HG03442 (cell line): Measurements from ENCODE around the gene GCLC.

Source experiments
- ATAC-seq: cut with Tn5 transposase; IDR thresholded peaks from one replicate; pipeline ENCODE4 v1.9.1; 2021; ENCODE audit warnings: mild to moderate bottlenecking, moderate library complexity; ENCODE audit not compliant: unreplicated experiment

Gene GCLC

DNA sequence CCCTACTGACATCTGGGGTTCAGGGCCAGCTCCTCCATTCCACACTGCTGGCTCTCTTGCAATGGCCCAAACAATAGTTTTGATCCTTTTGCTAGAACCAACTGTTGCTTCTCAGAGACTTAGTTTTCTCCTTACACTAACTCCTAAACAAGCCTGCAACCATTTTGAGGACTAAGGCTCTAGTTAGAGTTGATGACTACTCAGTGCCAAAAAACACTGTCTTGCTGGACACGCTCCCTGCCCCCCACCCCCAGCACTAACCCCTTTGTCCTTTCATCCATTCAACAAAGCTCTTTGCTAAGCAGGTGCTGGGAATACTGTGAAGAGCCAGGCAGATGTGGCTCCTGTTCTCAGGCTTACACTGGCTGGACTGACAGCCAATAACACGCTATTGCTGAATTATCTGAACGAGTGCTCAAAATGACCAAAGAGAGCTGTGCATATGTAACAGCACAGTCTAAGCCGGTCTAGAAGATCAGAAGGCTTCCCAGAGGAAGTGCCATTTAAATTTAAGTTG, 17.6 kb downstream of the GCLC start:
- ATAC-seq: no peak

DNA sequence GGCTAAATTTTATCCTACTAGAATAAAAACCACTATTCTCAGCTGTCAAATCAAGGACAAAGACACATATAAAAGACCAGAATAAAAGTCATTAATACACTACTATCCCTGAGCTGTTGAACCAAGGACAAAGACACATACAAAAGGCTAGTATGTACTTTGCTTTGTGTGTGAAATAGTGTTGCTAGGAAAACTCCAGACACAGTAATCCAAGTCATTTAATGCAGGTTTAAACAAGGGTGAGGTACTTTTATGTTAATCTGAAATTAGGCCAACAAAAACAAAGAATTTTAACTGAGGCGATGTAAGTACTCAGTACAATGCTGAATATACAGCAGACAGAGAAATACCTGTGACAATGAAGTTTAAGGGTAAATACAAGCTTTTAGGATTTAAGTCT, 18.9 kb downstream of the GCLC start:
- no peak for ATAC-seq

DNA sequence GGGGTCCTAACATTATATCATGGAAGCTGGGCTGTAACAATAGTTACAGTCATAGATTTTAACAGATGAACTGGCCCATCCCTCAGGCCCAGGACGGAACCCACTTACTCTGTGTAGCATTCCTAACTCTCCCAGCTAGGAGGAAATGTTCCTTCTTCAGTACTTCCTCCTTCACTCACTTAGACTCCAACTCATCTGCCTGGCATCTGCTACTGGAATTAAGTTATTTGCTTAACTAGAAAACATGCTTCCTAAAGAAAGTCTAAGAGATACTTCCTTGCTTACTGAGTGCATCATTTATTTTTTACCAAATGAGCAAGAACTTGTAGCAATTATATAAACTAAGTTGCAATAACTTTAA, 20.5 kb downstream of the GCLC start:
- no peak for ATAC-seq

DNA sequence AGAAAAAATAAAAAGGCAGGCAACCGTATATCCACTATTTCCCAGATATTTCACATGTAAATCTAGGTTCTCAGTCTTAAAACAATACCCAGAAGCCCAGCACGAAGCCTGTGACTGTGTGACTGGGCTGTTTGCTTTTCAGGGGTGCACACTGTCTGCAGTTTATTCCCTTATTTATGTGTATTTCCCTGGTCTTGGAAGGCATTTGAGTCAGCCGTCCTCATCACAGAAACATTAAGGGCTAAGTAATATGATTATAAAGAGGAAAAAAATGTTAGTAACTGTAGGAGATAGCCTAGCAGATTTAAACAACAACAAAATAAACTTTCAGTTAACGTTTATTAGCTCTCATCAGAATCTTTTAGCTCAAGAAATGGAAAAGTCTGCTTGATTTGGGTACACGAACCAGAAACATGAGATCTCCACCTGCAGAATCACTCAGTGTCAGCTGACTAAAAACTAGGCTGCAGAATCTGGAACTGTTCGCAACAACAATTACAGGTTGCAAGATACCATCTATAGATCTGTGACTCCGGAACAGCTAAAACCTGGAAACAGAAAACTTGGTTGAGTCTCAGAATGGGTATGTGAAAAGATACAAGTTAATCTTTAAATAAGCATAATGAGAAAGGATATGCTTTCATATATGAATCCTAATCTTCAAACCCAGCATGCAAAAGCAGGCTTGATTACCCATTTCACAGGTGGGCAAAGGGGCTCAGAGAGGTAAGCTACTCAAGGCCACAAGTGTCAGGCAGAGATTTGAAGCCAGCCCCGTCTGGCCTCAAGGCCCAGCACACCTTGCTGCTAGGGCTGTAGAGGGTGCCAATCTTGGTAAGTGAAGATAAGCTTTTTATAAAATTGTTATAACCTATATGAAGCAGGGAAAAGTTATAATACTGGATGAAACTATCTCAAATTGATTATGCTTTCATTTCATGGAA, 21.1 kb downstream of the GCLC start:
- no peak for ATAC-seq

DNA sequence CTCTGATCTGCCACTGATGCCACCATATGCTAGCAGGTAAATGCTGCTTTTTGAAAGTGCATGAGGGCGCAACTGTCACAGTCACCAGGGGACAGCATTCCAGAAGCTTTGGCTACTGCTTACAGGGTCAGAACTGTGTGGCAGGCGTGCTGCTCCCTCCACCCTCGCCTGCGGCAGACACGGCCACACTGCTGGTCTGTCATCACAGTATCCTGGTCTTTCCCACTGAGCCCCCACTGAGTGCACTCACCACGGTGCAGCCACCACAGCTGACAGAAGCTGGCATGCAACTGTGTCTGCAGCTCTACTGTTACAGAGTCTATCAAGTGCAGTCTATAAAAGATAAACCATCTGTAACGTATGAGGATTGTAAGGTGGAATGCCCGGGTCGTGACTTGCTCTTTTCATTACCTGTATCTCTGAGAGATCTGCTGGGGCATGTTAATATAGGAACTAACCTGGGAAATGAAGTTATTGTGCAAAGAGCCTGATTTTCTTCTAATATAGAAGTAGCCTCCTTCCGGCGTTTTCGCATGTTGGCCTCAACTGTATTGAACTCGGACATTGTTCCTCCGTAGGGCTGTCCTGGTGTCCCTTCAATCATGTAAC, 24.5 kb downstream of the GCLC start:
- ATAC-seq: no peak

DNA sequence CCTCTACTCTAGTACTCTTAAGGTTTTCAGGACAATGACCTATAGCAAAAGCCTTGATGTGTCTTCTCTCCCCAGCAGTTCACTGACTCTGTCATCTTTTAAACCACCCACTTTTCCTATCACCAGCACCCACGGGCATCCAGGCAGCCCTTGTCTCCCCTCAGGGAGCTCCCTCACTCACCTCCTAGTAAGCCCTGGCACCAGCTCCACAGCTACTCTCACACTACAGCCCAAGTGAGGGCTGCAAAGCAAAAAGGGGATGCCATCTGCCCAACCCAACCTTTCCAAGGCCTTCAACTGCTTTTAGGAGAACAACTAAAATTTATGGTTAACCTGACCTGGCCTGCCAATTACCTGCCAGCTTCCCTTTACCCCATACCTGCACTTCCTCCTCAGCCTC, 26.0 kb downstream of the GCLC start:
- ATAC-seq: no peak

DNA sequence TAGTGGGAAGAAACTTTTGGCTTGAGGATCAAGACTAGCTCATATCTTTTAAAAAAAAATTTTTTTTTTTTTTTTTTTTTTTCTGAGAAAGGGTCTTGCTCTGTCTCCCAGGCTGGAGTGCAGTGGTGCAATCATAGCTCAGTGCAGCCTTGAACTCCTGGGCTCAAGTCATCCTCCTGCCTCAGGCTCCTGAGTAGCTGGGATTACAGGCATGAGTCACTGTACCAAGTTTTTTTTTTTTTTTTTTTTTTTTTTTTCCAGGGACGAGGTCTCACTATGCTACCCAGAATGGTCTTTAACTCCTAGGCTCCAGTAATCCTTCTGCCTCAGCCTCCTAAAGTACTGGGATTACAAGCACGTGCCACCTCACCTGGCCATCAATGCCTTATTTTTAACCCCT, 27.9 kb downstream of the GCLC start:
- ATAC-seq: no peak

DNA sequence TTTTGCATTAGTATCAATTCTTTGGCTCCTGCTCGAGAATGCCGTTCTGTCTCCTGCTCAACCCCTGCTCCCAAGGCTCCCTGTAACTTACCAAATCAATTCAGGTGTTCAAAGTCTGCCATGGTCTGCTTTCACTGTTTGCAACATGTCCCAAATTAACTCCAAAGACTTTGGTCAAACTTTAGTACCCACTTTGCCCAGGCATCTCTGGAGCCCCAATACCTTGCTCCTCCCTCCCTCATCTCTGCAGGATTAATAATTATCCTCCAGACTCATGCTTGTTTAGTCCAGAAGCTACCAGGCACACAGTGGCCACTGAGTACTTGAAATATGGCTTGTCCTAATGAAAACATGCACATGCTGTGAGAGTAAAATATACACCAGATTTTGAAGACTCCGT, 30.2 kb downstream of the GCLC start:
- ATAC-seq: no peak

DNA sequence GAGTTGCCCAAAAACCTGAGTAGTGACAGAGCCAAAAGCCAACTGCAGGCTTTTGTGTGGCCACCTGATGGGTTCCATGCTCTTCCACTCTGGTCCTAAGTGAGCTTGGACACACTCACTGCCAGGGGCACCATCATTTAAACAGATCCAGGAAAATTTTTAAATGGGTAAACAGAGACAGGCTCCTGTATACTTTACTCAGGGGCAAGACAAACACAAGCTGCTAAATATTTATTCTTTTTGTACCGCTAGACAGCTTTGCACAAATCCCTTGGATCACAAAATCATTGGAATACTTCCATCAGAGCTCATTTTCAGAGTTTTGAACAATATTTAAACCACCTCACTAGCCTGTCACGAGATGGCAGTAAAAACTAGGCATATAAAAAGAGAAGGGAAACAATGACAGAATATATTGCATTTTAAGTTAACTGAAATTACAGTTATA, 31.4 kb downstream of the GCLC start:
- no peak for ATAC-seq

DNA sequence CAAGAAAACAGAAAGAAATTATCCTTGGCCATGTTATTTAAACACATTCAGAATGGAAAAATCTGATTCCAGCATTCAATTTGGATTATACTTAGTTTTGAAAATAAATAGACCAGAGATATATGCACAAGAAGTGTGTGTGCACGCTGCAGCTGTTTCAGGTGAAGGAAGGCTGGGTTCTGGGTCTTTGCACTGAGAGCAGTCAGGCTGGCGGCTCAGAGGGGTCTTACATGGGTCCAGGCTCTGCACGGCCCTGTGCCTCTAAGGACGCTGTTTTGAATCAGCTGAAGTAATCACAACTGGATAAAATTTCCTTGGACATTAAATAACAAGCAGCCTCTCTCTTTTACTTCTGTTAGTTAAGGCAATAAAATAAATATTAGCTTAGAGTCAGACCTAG, 31.8 kb downstream of the GCLC start:
- ATAC-seq: no peak

DNA sequence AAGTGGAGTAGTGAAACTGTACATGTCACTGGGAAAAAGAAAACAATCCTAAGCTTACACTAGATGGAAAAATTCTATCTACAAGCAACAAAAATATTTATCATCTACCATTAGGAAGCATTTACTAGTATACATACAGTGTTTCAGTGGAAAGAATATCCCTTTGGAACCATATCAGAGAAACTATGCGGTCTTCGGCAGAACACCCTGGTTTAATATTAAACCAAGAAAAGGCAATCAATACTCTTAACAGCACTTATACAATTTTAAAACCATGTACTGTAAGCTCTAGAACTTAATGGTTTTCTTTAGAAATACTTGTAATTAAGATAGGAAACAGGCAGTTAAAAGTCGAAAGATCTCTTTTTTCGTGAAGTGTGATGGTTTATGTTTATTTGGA, 32.3 kb downstream of the GCLC start:
- ATAC-seq: no peak

DNA sequence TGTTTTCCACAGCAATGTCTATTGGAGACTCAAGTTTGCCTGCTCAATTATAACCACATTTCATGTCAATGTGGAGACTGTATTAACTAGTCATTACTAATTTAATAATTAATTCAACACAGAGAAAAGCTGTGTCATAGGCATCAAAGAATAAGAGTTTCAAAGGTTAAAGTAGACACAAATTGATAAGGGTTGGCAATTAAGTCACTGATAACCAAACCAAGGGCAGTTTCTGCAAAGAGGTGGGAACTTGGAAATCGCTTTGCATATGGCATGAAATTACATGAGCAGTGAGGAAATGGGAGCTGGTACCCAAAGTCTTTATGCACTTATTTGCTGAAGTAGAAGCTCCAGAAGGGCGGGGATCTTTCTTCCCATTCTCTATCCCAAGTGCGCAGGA, 34.2 kb downstream of the GCLC start:
- ATAC-seq: no peak

DNA sequence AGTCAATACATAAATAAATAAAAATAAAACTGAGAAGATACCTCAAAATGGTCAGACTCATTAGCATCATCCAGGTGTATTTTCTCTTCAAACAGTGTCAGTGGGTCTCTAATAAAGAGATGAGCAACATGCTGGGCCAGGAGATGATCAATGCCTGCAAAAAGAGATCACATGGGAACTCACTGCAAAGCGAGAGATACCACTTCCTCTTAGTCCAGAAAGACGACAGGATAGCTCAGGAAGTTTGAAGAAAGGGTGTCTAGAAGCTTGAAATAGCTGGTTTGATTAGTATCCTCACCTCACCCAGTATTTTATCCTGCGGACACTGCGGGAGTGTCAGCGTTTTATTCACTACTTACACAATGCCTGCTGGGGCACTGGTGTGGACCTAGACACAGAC, 38.0 kb downstream of the GCLC start:
- no peak for ATAC-seq

DNA sequence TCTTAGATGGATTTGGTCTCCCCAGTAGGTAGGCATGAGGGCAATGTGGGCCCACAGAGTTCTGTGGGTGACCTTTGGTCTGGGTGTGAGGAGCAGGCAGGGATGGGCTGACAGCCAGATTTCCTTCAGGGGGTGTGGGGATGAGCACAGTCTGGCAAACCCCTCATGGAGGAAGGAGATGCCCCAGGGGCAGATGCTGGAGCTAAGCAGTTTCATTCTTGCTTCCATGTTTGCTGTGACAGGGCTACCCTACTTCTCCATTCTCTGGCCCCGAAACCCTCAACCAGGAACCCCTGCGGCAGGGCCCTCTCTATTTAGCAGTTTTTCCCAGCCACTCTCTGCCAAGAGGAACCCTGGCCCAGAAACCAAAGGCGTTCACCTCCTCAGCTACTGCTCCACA, 40.4 kb downstream of the GCLC start:
- ATAC-seq: no peak

DNA sequence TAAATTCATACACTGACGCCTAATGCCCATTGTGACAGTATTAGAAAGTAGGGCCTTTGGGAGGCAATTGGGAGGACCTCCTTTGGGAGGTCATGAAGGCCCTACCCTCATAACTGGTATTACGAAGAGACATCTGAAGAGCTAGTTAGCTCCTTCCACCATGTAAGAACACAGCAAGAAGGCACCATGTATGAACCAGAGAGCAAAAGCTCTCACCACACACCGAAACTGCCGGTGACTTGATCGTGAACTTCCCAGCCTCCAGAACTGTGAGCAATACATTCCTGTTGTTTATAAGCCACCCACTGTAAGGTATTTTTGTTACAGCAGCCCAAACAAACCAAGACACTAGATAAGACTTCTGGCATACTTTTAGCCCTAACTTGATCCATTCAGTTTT, 41.8 kb downstream of the GCLC start:
- ATAC-seq: no peak

DNA sequence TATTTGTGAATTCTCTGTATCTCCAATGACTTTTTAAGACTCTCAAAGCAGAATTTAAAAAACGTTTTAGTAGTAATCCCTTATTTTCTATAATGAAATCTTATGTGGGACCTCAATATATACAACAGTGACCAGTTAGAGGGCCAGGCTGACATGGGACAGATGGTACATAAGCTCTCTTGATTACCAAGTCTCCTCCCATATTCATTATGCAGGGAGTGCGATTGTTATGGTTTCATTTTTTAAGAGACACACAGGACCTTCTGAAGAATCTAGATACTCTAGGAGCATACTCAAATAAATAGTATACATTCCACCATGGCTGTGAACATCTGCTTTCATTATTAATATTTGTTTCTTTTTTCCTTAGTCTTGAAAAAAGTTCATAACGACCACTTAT, 43.5 kb downstream of the GCLC start:
- ATAC-seq: no peak

DNA sequence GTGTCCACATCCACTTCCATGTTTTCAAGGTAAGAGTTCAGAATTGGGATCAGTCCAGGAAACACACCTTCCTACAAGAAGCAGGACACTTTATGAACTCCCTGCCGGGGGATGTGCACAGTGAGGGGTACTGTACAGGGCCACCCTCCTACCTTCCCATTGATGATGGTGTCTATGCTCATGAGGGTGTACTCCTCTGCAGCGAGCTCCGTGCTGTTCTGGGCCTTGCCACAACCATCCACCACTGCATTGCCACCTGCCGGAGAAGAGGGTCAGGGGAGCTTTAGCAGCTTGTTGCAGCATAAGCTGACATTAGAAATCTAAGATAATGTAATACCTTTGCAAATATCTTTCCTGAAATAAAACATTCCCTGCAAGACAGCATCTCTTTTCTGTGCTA, 44.8 kb downstream of the GCLC start:
- ATAC-seq: no peak

DNA sequence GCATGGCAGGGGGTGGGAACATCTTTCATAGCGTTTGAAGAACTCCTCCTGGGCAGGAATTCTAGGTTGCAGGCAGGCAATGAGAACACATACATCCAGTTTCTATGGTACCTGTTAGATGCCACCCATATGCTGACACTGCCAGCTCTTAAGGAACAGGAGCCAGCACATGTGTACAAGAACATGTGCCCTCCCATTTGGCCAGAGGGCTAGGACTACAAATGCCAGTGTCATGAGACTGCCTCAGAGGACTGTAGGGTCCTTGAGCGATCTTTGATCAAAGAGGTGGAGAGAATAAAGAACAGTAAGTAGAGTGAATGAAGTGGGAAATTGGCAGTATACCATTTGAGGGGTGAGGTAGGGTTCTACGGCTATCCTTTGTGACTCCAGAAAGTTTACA, 45.8 kb downstream of the GCLC start:
- no peak for ATAC-seq

DNA sequence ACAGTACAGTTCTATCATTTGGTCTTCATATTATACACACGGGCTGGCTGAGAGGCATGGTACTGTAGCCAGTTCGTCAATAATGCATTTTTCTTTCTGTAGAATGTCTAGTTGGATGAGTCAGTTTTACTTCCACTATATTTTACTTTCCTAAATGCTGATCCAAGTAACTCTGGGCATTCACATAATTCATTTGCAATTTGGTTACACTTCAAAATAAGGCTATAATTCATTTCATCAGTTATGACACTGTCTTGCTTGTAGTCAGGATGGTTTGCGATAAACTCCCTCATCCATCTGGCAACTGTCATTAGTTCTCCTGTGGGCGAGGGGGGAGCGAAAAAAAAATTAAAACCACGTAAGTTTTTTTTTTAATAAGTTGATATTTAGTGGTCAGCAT, 46.3 kb downstream of the GCLC start:
- no peak for ATAC-seq

DNA sequence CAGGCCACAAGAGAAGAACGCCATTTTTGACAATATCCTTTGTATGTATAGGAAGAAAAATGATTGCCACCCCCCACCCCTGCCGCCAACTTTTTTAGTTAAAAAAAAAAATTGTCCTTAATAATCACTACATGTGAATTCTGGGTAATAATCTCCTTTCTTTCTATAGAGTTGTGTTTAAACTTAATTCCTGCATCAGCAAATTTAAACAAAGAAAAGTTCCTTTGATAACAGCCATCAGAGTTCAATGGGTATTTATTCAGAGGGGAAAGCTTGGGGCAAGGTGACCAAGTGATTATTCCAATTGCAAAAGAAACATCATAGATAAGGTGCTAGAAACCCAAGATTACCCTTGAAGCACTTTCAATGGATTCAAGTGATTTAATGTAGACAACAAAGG, 47.0 kb downstream of the GCLC start:
- no peak for ATAC-seq

DNA sequence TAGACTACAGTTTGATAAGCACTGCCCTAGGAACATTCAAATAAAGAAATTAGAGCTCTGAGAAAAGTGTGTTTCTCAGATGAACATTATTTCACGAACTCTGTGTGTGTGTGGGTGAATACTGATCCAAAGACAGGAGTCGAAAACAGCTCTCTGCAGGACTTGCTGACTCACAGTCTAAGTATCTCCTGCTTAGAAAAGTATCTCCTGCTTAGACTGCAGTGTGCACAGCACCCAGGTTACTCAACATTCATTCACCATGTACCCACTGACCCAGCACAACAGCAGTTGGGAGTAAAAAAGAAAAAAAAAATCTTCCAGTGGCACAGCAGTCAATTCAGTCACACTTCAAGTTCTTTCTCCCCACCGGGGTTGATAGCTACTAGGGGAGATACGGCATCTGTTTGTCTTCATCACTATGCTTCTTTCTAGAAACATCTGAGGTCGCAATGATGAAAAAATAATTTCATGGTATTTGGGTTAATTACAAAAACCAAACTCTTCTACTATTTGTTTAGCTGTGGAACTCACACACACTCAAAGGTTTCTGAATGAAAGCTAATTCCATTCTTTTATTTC, 48.0 kb downstream of the GCLC start:
- ATAC-seq: no peak
